IPS DF 6.9 (cell line): Measurements from ENCODE around the gene FIZ1.
A peak's percentile ranks its signal among the peaks of the same experiment; 100 is the strongest.
"Not testable (repeated sequence)": the region's sequence is repeated elsewhere in the genome, so short reads cannot be mapped to it uniquely, and the experiment has no call there.

Experiments used
- DNase-seq: peaks from one replicate; pipeline ENCODE4 v3.0.0-alpha.2; 2013; ENCODE audit warnings: low read depth, low spot score
- H3K27ac ChIP-seq: one replicate; pipeline ENCODE4 v1.5.1; 2013; ENCODE audit warnings: low read length, control low read depth
- H3K27me3 ChIP-seq: 2 replicates; pipeline ENCODE4 v1.6.1; 2013; ENCODE audit warnings: mild to moderate bottlenecking, low read length; ENCODE audit not compliant: control insufficient read depth, insufficient read depth
- H3K36me3 ChIP-seq: 2 replicates; pipeline ENCODE4 v1.6.1; 2013; ENCODE audit warnings: low read length; ENCODE audit not compliant: control insufficient read depth, insufficient read depth
- H3K4me1 ChIP-seq: 2 replicates; pipeline ENCODE4 v1.6.1; 2013; ENCODE audit warnings: low read length; ENCODE audit not compliant: control insufficient read depth, insufficient read depth
- H3K4me3 ChIP-seq: 2 replicates; pipeline ENCODE4 v1.5.1; 2013; ENCODE audit warnings: mild to moderate bottlenecking, low read length
- H3K9me3 ChIP-seq: 2 replicates; pipeline ENCODE4 v1.6.1; 2013; ENCODE audit warnings: low read length, inconsistent platforms; ENCODE audit not compliant: control insufficient read depth, insufficient read depth
- WGBS: extraction: QIAGEN DNeasy Blood & Tissue Kit; methylation state at CpG from one replicate; pipeline ENCODE4 v1.1.7; 2013; ENCODE audit warnings: mixed read lengths, missing lambda C conversion rate; ENCODE audit not compliant: insufficient read length, insufficient coverage; 5-methylcytosine and 5-hydroxymethylcytosine counted together

Gene FIZ1

GRCh38 chr19:55593096-55593772 is 6.1 kb downstream of the FIZ1 start:
- Histone ChIP-seq H3K27ac (no peak overlapping the region), H3K4me3 (peak overlapping the region; percentile 13; the same call in 1 of the 2 replicates), H3K27me3 (no peaks in the 10 kb centered on the region), H3K36me3 (no peaks in the 10 kb centered on the region; the same call in 1 of the 2 replicates), H3K4me1 (peaks cover 5% of the 10 kb centered on the region; the same call in 1 of the 2 replicates), H3K9me3 (no peaks in the 10 kb centered on the region)
- no peak for DNase-seq
- WGBS = no CpG with 5 or more reads among the region's 68 CpGs

GRCh38 chr19:55592391-55593090 is 6.8 kb downstream of the FIZ1 start:
- Histone ChIP-seq H3K9me3 (no peaks in the 10 kb centered on the region), H3K4me3 (peak overlapping the region; percentile 13; the same call in 1 of the 2 replicates), H3K27ac (no peak overlapping the region), H3K4me1 (peaks cover 5% of the 10 kb centered on the region; the same call in 1 of the 2 replicates), H3K36me3 (no peaks in the 10 kb centered on the region; the same call in 1 of the 2 replicates), H3K27me3 (no peaks in the 10 kb centered on the region)
- DNase-seq = no peak
- WGBS = no CpG with 5 or more reads among the region's 73 CpGs

DNA sequence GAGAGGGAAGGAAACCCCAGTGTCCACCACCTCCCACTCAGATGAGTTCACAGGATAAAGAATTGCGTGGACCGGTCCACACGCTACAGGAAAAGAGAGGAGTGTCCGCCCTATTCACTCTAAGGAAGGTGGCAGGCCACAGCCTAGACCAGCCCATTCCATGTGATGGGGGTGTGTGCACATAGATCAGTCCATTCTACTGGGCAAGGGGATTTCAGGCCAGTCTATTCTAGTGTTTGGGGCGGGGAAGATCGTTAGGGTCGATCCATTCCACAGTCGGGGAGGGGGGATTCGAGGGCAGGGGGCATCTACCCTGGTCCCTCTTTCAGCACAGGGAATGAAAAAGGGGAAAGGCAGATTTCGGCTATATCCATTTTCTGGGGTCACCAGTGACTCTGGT is 7.8 kb downstream of the FIZ1 start:
- Histone ChIP-seq H3K27ac (no peak overlapping the region), H3K27me3 (no peaks in the 10 kb centered on the region)
- WGBS = no CpG with 5 or more reads among the region's 10 CpGs

DNA sequence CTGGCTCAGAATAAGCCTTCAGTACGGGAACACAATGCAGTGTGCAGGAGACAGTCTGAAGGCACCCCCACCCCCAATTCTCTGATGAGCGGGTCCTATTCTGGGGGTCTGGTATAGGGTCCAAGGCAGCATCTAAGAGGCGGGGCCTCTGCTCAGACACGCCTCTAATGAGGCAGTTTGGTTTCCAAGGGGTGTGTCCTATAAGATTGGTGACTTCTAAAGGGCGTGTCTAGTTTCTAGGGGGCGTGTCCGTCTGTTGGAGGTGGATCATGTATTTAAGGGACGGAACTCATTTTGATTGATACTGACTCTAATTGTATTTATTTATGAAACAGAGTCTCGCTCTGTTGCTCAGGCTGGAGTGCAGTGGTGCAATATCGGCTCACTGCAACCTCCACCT is 8.7 kb downstream of the FIZ1 start:
- Histone ChIP-seq H3K27ac (no peak overlapping the region), H3K4me1 (0 out of 2 replicates have a peak, but pooled peaks cover 5% of the 10 kb centered on the region), H3K27me3 (no peaks in the 10 kb centered on the region), H3K4me3 (no peak overlapping the region), H3K36me3 (no peaks in the 10 kb centered on the region; the same call in 1 of the 2 replicates), H3K9me3 (no peaks in the 10 kb centered on the region)
- DNase-seq = no peak
- no CpG with 5 or more reads among the region's 10 CpGs for WGBS

More for the DNA sequence above, 7.8 kb downstream of the FIZ1 start:
- H3K9me3 ChIP-seq = no peaks in the 10 kb centered on the region
- DNase-seq = no peak
- no peaks in the 10 kb centered on the region; the same call in 1 of the 2 replicates for H3K36me3 ChIP-seq
- 0 out of 2 replicates have a peak, but pooled peaks cover 5% of the 10 kb centered on the region for H3K4me1 ChIP-seq
- no peak overlapping the region for H3K4me3 ChIP-seq

DNA sequence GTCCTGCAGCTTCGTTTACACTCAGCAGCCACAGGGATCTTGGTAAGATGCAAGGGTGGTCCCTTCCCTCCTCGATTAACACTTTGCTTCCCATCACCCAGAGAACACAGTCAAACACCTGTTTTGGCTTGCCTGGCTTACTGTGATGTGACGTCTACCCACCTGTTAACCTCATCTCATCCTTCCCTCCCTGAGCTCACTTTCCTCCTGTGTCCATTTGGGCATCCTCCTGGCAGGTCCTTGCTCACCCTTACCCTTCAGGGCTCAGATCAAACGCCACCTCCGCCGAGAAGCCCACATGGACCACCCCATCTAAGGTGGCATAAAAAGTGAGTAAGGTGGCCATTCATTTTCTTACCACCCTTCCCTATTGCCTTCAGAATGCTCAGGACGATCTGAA is 9.2 kb downstream of the FIZ1 start:
- H3K27me3 ChIP-seq = no peaks in the 10 kb centered on the region
- no CpG with 5 or more reads among the region's 7 CpGs for WGBS
- no peak overlapping the region for H3K27ac ChIP-seq
- no peak for DNase-seq
- H3K4me3 ChIP-seq = no peak overlapping the region
- H3K9me3 ChIP-seq = no peaks in the 10 kb centered on the region
- H3K36me3 ChIP-seq = no peaks in the 10 kb centered on the region; the same call in 1 of the 2 replicates
- H3K4me1 ChIP-seq = 0 out of 2 replicates have a peak, but pooled peaks cover 6% of the 10 kb centered on the region

GRCh38 chr19:55588738-55589137 is 10.6 kb downstream of the FIZ1 start:
- H3K9me3 ChIP-seq = no peaks in the 10 kb centered on the region
- WGBS = no CpG with 5 or more reads among the region's 8 CpGs
- H3K27ac ChIP-seq = no peak overlapping the region
- H3K4me1 ChIP-seq = 0 out of 2 replicates have a peak, but pooled peaks cover 6% of the 10 kb centered on the region
- H3K4me3 ChIP-seq = no peak overlapping the region
- H3K36me3 ChIP-seq = no peaks in the 10 kb centered on the region; the same call in 1 of the 2 replicates
- H3K27me3 ChIP-seq = no peaks in the 10 kb centered on the region
- no peak for DNase-seq

- H3K27ac ChIP-seq = no peak overlapping the region
- WGBS = no CpG with 5 or more reads among the region's 40 CpGs
- no peaks in the 10 kb centered on the region for H3K9me3 ChIP-seq
- no peaks in the 10 kb centered on the region for H3K27me3 ChIP-seq
- H3K4me3 ChIP-seq = peak overlapping the region; percentile 19; the same call in 1 of the 2 replicates
- H3K36me3 ChIP-seq = no peaks in the 10 kb centered on the region
- peak; percentile 94 for DNase-seq
- H3K4me1 ChIP-seq = 0 out of 2 replicates have a peak, but pooled peaks cover 4% of the 10 kb centered on the region
Measured at GRCh38 chr19:55586976-55587668, 12.2 kb downstream of the FIZ1 start.

DNA sequence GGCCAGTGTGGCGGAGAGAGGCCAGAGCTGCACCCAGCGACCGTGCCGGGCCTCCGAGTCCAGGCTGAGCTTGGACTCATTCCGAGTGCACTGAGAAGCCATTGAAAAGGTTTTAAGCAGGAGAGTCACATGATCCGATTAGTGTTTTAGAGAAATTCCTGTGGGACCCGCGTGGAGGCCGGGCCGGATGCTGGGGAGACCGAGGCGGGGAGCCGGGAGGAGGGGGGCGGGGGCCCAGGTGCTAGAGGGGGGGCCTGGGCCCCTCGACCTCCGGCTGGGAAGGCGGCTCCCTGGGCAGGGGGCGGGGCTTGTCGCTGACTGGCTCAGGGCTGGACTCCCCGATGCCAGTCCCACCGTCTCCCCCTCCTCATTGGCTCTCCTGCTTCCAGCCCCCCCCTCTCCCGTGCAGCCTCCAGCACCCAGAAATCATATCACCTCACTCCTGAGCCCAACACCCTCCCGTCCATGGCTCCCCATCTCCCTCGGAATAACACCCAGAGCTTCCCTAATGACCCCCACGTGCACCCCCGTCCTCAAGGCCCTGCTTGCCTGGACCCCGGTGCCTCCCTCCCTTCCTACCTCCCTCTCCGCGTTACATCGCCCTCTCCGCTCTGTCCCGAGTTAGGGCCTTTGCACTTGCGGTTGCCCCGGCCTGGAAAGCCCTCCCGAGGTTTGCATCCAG is 13.5 kb downstream of the FIZ1 start:
- Histone ChIP-seq H3K27ac (no peak overlapping the region), H3K27me3 (no peaks in the 10 kb centered on the region), H3K4me3 (peak overlapping the region; percentile 50; the same call in 1 of the 2 replicates), H3K36me3 (no peaks in the 10 kb centered on the region), H3K4me1 (0 out of 2 replicates have a peak, but pooled peaks cover 4% of the 10 kb centered on the region), H3K9me3 (no peaks in the 10 kb centered on the region)
- DNase-seq = no peak
- no CpG with 5 or more reads among the region's 36 CpGs for WGBS

DNA sequence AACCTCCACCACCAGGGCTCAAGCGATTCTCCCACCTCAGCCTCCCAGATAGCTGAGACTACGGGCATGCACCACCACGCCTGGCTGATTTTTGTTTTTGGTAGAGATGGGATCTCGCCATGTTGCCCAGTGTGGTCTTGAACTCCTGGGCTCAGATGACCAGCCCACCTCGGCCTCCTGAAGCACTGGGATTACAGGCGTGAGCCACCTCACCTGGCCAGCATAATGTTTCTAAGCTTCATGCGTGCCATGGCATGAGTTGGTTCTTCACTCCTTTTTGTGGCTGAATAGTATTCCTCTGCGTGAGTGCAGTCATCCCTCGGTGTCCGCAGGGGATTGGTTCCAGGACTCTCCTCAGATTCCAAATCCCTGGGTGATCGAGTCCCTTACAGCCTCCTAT is 14.4 kb downstream of the FIZ1 start:
- Histone ChIP-seq H3K27ac (no peak overlapping the region), H3K27me3 (no peaks in the 10 kb centered on the region), H3K36me3 (no peaks in the 10 kb centered on the region), H3K4me1 (0 out of 2 replicates have a peak, but pooled peaks cover 1% of the 10 kb centered on the region), H3K9me3 (no peaks in the 10 kb centered on the region), H3K4me3 (no peak overlapping the region)
- no peak for DNase-seq
- WGBS = no CpG with 5 or more reads among the region's 11 CpGs

GRCh38 chr19:55583897-55584296 is 15.4 kb downstream of the FIZ1 start:
- H3K27me3 ChIP-seq, DNase-seq, H3K9me3 ChIP-seq, H3K36me3 ChIP-seq, H3K4me3 ChIP-seq, H3K27ac ChIP-seq, H3K4me1 ChIP-seq: not testable (repeated sequence)
- no CpG with 5 or more reads among the region's 8 CpGs for WGBS
